Breast epithelium (tissue), 4 donors: ENCODE measurements around the gene CIRBP. TPM values are rescaled to one million over a fixed set of nuclear protein-coding genes. Genes with fewer than 3 reads are reported as not detected.

ENCODE experiments used
- DNase-seq, 2 donors: peaks; one replicate each; pipeline ENCODE4 v3.0.0-alpha.2; 2019; ENCODE audit warnings: low spot score in 2 of 2
- H3K27ac ChIP-seq, 2 donors: fragments of 200-600 bp; sonication (generic) in 1 of 2; one replicate each; pipeline ENCODE4 v1.5.1; 2016 to 2019; ENCODE audit warnings: mild to moderate bottlenecking in 1 of 2
- H3K27me3 ChIP-seq, 2 donors: fragments of 200-600 bp; sonication (generic) in 1 of 2; one replicate each; pipeline versions ENCODE4 v1.5.1 to v1.6.0; 2017 to 2019; ENCODE audit warnings: control low read depth in 1 of 2, mild to moderate bottlenecking in 1 of 2
- H3K36me3 ChIP-seq: fragments of 200-600 bp; one replicate; pipeline ENCODE4 v1.5.1; 2019
- H3K4me1 ChIP-seq, 2 donors: fragments of 200-600 bp; sonication (generic); one replicate each; pipeline ENCODE4 v1.5.1; 2016 to 2019; ENCODE audit warnings: control low read depth in 1 of 2
- H3K4me3 ChIP-seq, 3 donors: fragments of 200-600 bp; sonication (generic); 1 replicate in 2 of 3; 2 replicates in 1 of 3; pipeline ENCODE4 v1.5.1; 2016 to 2019; ENCODE audit warnings: mild to moderate bottlenecking in 3 of 3, moderate library complexity in 2 of 3
- H3K9me3 ChIP-seq, 2 donors: fragments of 200-600 bp; sonication (generic) in 1 of 2; one replicate each; pipeline ENCODE4 v1.5.1; 2016 to 2019; ENCODE audit warnings: control low read depth in 1 of 2
- POLR2A ChIP-seq: fragments of 450-650 bp; IDR thresholded peaks from one replicate; pipeline ENCODE4 v1.6.1; 2016; ENCODE audit warnings: antibody characterized with exemption, mild to moderate bottlenecking, moderate library complexity
- POLR2AphosphoS5 ChIP-seq, 3 donors: sonication (generic); formaldehyde crosslinking; IDR thresholded peaks; one replicate each; pipeline ENCODE4 v1.6.1; 2017; ENCODE audit warnings: antibody characterized with exemption in 3 of 3
- intact Hi-C: fragments of 100-400 bp; cut with DNase I; formaldehyde crosslinking; loops from one replicate; pipeline ENCODE4 v1.15.1; 2023; ENCODE audit warnings: low total_unique reads
- total RNA-seq, 3 donors: library from RNA; depleted of rRNA; stranded (reverse); fragments of >200 nt; gene quantifications; one replicate each; pipeline ENCODE4 v1.1.0, GENCODE V29; 2016
- TF ChIP-seq, protein P1 (sequence below), 3 donors: fragments of 450-650 bp; IDR thresholded peaks; one replicate each; pipeline ENCODE4 v1.5.1; 2016 to 2017; ENCODE audit warnings: antibody characterized with exemption in 3 of 3, mild to moderate bottlenecking in 3 of 3, moderate library complexity in 3 of 3

The CIRBP gene
- total RNA-seq, 3 donors from 2014 or later, result 458 to 758 (median 656) TPM

DNA sequence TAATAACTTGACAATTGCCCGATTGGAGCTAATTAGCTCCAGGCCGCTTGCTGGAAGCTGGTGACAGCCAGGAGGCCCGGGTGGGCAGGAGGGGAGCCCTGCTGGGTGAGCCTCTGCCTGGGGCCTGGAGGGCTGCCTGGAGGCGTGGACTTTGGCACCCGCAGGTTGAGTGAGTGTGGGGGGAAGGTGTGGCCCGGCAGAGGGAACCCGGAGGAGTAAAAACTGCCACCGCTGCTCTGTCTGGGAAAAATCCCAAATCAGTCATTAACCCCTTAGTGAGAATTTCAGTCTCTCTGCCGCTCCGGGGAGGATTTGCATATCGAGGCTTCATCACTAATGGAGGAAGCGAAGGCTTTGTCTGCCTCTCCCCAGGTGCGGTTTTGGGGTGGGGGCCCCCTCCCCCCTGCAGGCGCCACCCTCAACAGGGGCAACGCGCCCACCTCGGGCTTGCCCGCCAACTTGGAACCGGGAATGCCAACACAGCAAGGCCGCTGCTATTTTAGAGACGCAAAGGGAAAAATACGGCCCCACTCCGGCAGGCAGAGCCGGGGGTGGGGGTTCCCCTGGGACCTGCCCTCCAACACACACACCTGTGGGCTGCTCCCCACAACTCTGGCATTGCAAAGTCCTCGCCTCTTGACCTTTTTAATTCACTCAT, 22.8 kb downstream of the CIRBP start:
- no peak for DNase-seq
- H3K27me3 ChIP-seq, result peaks cover 47 to 96% of the 10 kb centered on the region in 2 donors
- TF ChIP-seq POLR2AphosphoS5 (IDR thresholded peaks at IDR 0.05) (no peak), POLR2A (no peak)
- TF ChIP-seq, protein P1, sequence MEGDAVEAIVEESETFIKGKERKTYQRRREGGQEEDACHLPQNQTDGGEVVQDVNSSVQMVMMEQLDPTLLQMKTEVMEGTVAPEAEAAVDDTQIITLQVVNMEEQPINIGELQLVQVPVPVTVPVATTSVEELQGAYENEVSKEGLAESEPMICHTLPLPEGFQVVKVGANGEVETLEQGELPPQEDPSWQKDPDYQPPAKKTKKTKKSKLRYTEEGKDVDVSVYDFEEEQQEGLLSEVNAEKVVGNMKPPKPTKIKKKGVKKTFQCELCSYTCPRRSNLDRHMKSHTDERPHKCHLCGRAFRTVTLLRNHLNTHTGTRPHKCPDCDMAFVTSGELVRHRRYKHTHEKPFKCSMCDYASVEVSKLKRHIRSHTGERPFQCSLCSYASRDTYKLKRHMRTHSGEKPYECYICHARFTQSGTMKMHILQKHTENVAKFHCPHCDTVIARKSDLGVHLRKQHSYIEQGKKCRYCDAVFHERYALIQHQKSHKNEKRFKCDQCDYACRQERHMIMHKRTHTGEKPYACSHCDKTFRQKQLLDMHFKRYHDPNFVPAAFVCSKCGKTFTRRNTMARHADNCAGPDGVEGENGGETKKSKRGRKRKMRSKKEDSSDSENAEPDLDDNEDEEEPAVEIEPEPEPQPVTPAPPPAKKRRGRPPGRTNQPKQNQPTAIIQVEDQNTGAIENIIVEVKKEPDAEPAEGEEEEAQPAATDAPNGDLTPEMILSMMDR (IDR thresholded peaks at IDR 0.05), result no peak
- no peak overlapping the region for H3K27ac ChIP-seq
- no peaks in the 10 kb centered on the region for H3K9me3 ChIP-seq
- intact Hi-C loops, result no loop called here
- no peaks in the 10 kb centered on the region for H3K36me3 ChIP-seq
- no peak overlapping the region for H3K4me3 ChIP-seq
- H3K4me1 ChIP-seq, result peaks cover 0 to 6% of the 10 kb centered on the region in 2 donors

DNA sequence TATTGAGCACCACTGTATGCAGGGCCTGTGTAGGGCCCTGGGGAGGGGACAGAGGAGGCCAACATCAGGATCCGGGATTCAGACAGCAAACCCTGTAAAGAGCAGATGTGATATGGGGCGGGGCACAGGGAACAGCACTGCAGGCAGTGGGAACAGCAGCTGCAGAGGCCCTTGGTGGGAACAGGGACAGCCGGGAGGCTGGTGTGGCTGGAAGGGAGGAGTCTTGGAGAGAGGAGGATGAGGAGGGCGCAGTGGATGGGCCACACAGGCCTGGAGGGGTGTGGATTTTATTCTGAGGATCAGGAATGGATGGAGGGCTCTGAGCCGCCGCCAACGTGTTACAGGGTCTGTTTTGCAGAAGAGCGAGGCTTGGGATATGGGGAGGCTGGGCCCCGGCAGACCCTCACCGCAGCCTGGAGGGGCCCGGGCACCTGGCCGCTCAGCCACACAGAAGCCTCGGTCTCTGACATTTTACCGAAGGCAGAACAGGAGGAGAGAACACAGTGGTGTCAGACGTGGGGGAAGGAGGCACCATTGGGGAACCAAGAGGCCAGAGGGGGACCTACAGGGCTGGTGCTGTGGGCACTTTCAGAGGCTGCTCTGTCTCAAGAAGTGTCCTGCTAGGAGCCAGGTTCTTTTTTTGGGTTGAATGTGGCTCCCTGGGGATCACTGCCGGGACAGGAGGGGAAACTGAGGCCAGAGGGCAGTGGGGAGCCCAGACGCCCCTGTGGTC, 23.5 kb downstream of the CIRBP start:
- no peaks in the 10 kb centered on the region for H3K9me3 ChIP-seq
- TF ChIP-seq POLR2AphosphoS5 (IDR thresholded peaks at IDR 0.05), result no peak
- TF ChIP-seq, protein P1 (IDR thresholded peaks at IDR 0.05), result no peak
- TF ChIP-seq POLR2A, result no peak
- no peaks in the 10 kb centered on the region for H3K36me3 ChIP-seq
- intact Hi-C loops, result no loop called here
- H3K4me3 ChIP-seq, result no peak overlapping the region
- H3K4me1 ChIP-seq, result peaks cover 0 to 6% of the 10 kb centered on the region in 2 donors
- H3K27ac ChIP-seq, result no peak overlapping the region
- peaks cover 41 to 89% of the 10 kb centered on the region in 2 donors for H3K27me3 ChIP-seq
- DNase-seq, result no peak

DNA sequence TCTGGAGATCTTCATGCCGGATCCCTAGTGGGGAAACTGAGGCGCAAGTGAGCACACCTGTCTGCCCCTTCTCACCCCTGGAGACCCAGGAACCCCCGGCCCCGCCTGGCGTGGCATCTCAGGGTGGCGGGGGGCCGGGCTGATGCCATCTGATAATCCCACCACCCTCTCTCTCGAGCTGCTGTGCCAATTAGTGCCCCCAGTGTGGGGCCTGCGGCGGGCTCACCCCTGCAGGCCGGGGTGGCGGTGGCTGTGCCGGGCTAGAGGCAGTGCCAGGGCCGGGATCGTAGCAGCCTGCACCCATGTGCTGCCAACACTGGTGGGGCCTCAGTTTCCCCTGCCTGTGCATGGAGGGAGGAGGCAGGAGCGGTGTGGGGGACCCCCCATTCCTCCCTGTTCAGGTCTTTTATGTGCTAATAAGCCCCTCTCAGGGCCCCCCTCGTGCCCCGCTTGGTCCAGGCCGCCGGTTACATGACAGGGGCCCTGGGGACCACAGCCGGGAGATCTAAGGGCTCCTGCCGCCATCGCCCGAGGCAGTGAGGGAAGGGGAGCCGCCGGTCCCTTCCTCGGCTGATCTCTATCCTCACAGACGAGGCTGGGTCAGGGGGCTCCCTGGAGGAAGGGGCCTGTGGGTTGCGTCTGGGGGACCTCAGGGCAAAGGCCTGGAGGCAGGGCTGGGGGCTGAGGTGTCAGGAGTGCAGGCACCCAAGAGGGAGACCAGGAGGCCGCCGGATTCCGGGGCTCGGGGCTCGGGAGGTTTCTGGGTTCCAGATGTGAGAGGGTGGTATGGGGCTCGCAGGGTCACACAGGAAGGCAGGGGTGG, 24.9 kb downstream of the CIRBP start:
- TF ChIP-seq, protein P1 (IDR thresholded peaks at IDR 0.05), result no peak
- no peak for TF ChIP-seq POLR2AphosphoS5 (IDR thresholded peaks at IDR 0.05)
- no peak for TF ChIP-seq POLR2A
- H3K4me3 ChIP-seq, result no peak overlapping the region
- intact Hi-C loops, result no loop called here
- no peak for DNase-seq
- no peaks in the 10 kb centered on the region for H3K36me3 ChIP-seq
- no peaks in the 10 kb centered on the region for H3K9me3 ChIP-seq
- peaks cover 0 to 6% of the 10 kb centered on the region in 2 donors for H3K4me1 ChIP-seq
- H3K27ac ChIP-seq, result no peak overlapping the region
- H3K27me3 ChIP-seq, result peaks cover 33 to 75% of the 10 kb centered on the region in 2 donors

DNA sequence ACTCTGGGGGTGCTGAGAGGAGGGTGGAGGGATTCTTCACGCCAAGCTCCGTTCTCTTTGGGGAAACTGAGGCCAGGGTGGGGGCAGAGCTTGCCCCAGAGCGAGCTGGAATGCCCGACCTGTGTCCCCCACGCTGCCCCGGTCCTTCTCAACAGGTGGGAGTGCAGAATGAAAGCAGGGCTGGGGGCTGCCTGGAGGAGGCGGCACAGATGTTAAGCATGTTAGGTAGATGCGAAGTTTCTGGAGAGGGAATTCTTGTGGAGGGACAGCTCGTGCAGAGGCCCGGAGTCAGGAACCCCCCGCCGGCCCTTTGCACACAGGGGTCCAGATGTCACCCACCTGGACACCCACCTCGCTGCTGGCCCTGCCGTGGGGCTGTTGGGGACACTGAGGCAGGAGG, 25.6 kb downstream of the CIRBP start:
- H3K27me3 ChIP-seq, result peaks cover 33 to 70% of the 10 kb centered on the region in 2 donors
- DNase-seq, result no peak
- H3K9me3 ChIP-seq, result no peaks in the 10 kb centered on the region
- TF ChIP-seq, protein P1 (IDR thresholded peaks at IDR 0.05), result no peak
- no peak for TF ChIP-seq POLR2AphosphoS5 (IDR thresholded peaks at IDR 0.05)
- TF ChIP-seq POLR2A, result no peak
- no peak overlapping the region for H3K4me3 ChIP-seq
- intact Hi-C loops, result no loop called here
- H3K4me1 ChIP-seq, result peaks cover 0 to 6% of the 10 kb centered on the region in 2 donors
- no peaks in the 10 kb centered on the region for H3K36me3 ChIP-seq
- no peak overlapping the region for H3K27ac ChIP-seq
